ENCODE measurements around the gene CPXM2.

DNA sequence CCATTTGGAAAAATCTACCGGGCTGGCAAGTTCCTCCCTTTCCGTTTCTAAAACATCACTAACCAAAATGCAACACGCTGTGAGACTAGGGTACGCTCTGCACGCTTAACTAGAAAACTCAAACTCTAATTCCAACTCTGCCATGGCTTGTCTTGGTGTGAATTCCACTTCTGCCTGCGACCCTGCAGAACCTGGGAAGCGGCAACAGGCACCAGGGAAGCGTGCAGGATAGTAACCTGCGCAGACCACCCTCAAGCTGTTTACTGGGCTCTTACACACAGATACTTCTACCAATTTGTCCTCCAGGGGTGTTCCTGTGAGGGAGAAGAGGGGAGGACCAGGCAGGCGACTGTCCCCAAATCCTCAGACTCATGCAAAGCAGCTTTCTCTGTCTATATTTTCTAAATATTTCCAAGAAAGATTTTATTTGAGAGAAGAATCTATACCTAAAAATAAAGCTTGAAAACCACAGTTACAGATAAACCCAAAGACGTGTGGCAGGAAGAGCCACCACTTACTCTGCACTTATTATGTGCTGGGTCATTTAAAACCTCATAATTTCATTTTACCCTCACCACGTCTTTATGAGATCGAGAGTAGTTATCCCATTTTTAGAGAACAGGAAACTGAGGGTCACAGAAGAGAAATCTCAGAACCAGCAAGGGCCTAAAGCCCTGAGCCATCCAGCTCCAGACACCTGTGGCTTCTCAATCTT lies 52.9 kb downstream of the CPXM2 start:
- TF ChIP-seq CTCF (IDR thresholded peaks at IDR 0.05; ENCODE audit: poor library complexity) (no peak), EZH2 (IDR thresholded peaks at IDR 0.05; ENCODE audit: borderline replicate concordance) (no peak), EZH2phosphoT487 (IDR thresholded peaks at IDR 0.05; ENCODE audit: low read depth, severe bottlenecking, unreplicated experiment) (no peak)
